Measurements from ENCODE around the gene GDF11. TPM values are rescaled to one million over a fixed set of nuclear protein-coding genes. Genes with fewer than 3 reads are reported as not detected.
A peak's percentile ranks its signal among the peaks of the same experiment; 100 is the strongest.

The GDF11 gene
- total RNA-seq, 2 experiments from 2014 or later = 4.4 to 6.6 TPM

DNA sequence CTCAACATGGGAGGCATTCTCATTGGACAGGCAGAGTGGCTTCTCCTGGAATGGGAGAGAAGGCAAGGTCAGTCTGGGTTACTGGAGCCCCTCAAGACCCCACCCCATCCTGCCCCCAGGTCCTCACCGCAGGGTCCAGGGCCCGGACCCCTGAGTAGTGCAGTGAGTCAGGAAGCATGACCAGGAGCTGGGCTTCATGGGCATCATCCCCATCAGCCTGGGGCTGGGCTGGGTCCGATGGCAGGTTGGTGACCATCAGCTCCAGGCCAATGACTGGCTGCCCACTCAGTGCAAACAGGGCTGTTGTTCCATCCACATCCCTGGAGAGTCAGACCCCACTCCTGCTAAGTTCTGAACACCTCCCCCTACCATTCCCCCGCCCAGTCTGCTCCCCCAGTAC lies 48.3 kb upstream of the GDF11 start:
- DNase-seq = peak in 1 of 14 experiments; percentile 8
- ATAC-seq (ENCODE audit: poor library complexity) = no peak
- ChIA-PET POLR2A (no interaction called here), CTCF (no interaction called here)
- Histone ChIP-seq H3K27me3 (ENCODE audit: control insufficient read depth in 1 of 2, insufficient read depth in 2 of 2, low read length in 2 of 2) (peaks cover 0 to 3% of the 10 kb centered on the region in 2 experiments), H3K36me3 (ENCODE audit: insufficient read depth, low read length) (no peaks in the 10 kb centered on the region), H3K4me1 (ENCODE audit: insufficient read depth, low read length) (no peaks in the 10 kb centered on the region), H3K4me3 (ENCODE audit: low read length) (no peak overlapping the region), H3K9me3 (ENCODE audit: control insufficient read depth in 1 of 2, insufficient read depth in 1 of 2, low read length in 2 of 2) (no peaks in the 10 kb centered on the region), H3K27ac (ENCODE audit: low read depth in 1 of 2, low read length in 2 of 2) (no peak overlapping the region)
- intact Hi-C loops (cut with DNase I, micrococcal nuclease) = no loop called here
- H3K36me3 Mint-ChIP-seq (ENCODE audit: low read depth) = no peaks in the 10 kb centered on the region
- no peaks in the 10 kb centered on the region for H3K4me1 Mint-ChIP-seq (ENCODE audit: low read depth)
- H3K27ac Mint-ChIP-seq = no peak overlapping the region
- no peak overlapping the region for H3K4me3 Mint-ChIP-seq
- H3K9me3 Mint-ChIP-seq = no peaks in the 10 kb centered on the region
- TF ChIP-seq, protein P1, sequence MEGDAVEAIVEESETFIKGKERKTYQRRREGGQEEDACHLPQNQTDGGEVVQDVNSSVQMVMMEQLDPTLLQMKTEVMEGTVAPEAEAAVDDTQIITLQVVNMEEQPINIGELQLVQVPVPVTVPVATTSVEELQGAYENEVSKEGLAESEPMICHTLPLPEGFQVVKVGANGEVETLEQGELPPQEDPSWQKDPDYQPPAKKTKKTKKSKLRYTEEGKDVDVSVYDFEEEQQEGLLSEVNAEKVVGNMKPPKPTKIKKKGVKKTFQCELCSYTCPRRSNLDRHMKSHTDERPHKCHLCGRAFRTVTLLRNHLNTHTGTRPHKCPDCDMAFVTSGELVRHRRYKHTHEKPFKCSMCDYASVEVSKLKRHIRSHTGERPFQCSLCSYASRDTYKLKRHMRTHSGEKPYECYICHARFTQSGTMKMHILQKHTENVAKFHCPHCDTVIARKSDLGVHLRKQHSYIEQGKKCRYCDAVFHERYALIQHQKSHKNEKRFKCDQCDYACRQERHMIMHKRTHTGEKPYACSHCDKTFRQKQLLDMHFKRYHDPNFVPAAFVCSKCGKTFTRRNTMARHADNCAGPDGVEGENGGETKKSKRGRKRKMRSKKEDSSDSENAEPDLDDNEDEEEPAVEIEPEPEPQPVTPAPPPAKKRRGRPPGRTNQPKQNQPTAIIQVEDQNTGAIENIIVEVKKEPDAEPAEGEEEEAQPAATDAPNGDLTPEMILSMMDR (IDR thresholded peaks at IDR 0.05) = no peak
- H3K27me3 Mint-ChIP-seq = no peaks in the 10 kb centered on the region

DNA sequence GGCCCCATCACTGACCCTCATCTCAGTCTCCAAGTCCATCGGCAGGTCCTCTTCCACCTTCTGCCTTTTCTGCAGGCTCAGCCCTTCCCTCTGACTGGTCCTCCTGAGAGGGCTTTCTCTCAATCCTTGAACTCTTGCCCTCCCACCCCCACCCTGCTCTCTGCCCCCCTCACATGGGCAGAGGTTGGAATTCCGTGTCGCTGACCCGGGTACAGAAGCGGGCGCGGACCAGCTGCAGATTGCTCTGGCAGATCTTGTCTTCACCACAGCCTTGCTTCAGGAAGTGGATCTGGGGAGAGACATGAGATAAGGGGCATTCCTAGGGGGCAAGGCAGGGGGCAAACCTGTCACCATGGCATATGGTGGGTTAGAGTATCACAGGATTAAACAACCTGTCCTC lies 47.6 kb upstream of the GDF11 start:
- no peak overlapping the region for H3K27ac ChIP-seq (ENCODE audit: low read depth in 1 of 2, low read length in 2 of 2)
- no peak overlapping the region for H3K4me3 Mint-ChIP-seq
- H3K27ac Mint-ChIP-seq = no peak overlapping the region
- H3K27me3 ChIP-seq (ENCODE audit: control insufficient read depth in 1 of 2, insufficient read depth in 2 of 2, low read length in 2 of 2) = peaks cover 0 to 3% of the 10 kb centered on the region in 2 experiments
- ChIA-PET CTCF (no interaction called here), POLR2A (no interaction called here)
- no peaks in the 10 kb centered on the region for H3K4me1 Mint-ChIP-seq (ENCODE audit: low read depth)
- H3K36me3 Mint-ChIP-seq (ENCODE audit: low read depth) = no peaks in the 10 kb centered on the region
- H3K36me3 ChIP-seq (ENCODE audit: insufficient read depth, low read length) = no peaks in the 10 kb centered on the region
- TF ChIP-seq, protein P1 (IDR thresholded peaks at IDR 0.05) = no peak
- DNase-seq (no peak), ATAC-seq (ENCODE audit: poor library complexity) (no peak)
- H3K9me3 ChIP-seq (ENCODE audit: control insufficient read depth in 1 of 2, insufficient read depth in 1 of 2, low read length in 2 of 2) = no peaks in the 10 kb centered on the region
- no peaks in the 10 kb centered on the region for H3K9me3 Mint-ChIP-seq
- H3K27me3 Mint-ChIP-seq = no peaks in the 10 kb centered on the region
- H3K4me3 ChIP-seq (ENCODE audit: low read length) = no peak overlapping the region
- intact Hi-C loops (cut with DNase I, micrococcal nuclease) = no loop called here
- no peaks in the 10 kb centered on the region for H3K4me1 ChIP-seq (ENCODE audit: insufficient read depth, low read length)

DNA sequence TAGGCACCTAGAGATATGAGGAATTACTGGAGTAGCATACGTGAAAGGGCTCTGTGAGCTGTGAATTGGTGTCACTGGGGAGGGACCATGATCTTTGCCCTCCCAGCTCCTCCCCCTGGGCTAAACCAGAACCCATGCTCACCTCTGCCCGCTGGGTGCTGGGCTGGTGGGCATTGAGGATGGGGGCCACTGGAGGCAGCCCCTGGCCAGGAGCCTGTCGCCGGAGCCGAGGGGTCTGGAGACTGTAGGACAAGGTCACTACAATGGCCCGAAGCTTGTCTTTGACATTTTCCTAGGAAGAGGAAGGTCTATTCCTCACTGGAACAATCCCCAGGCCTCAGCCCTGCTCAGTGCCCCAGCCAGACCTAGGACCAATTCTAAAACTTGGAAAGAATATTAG lies 46.8 kb upstream of the GDF11 start:
- TF ChIP-seq, protein P1 (IDR thresholded peaks at IDR 0.05) = no peak
- POLR2A ChIA-PET = no interaction called here
- ATAC-seq (ENCODE audit: poor library complexity) = no peak
- no peak overlapping the region for H3K4me3 ChIP-seq (ENCODE audit: low read length)
- H3K9me3 ChIP-seq (ENCODE audit: control insufficient read depth in 1 of 2, insufficient read depth in 1 of 2, low read length in 2 of 2) = no peaks in the 10 kb centered on the region
- no peaks in the 10 kb centered on the region for H3K4me1 ChIP-seq (ENCODE audit: insufficient read depth, low read length)
- no peaks in the 10 kb centered on the region for H3K36me3 Mint-ChIP-seq (ENCODE audit: low read depth)
- H3K27me3 ChIP-seq (ENCODE audit: control insufficient read depth in 1 of 2, insufficient read depth in 2 of 2, low read length in 2 of 2) = peaks cover 0 to 3% of the 10 kb centered on the region in 2 experiments
- H3K4me3 Mint-ChIP-seq = no peak overlapping the region
- intact Hi-C loops (cut with DNase I, micrococcal nuclease) = no loop called here
- CTCF ChIA-PET = no interaction called here
- H3K9me3 Mint-ChIP-seq = no peaks in the 10 kb centered on the region
- no peak overlapping the region for H3K27ac ChIP-seq (ENCODE audit: low read depth in 1 of 2, low read length in 2 of 2)
- H3K27me3 Mint-ChIP-seq = no peaks in the 10 kb centered on the region
- H3K36me3 ChIP-seq (ENCODE audit: insufficient read depth, low read length) = no peaks in the 10 kb centered on the region
- H3K4me1 Mint-ChIP-seq (ENCODE audit: low read depth) = no peaks in the 10 kb centered on the region
- no peak overlapping the region for H3K27ac Mint-ChIP-seq
- DNase-seq = no peak

All from CD4-positive, alpha-beta T cell (primary cell).